HepG2 (cell line): ENCODE data around the gene POPDC2. TPM values are rescaled to one million over a fixed set of nuclear protein-coding genes. Genes with fewer than 3 reads are reported as not detected.

Source experiments
- ATAC-seq: fragments of 200-7000 bp; cut with Tn5 transposase; 3 replicates; pipeline ENCODE4 v1.9.1; 2020; ENCODE audit warnings: mild to moderate bottlenecking, moderate library complexity
- BruUV-seq: library from RNA; stranded (reverse); fragments of 400-500 nt; replicated peaks from 2 replicates; lab custom pipeline; 2021; lab: Mats Ljungman, UMichigan
- CTCF ChIA-PET: fragments of 300-600 bp; formaldehyde crosslinking; extraction: SDS; loops from one replicate; lab custom pipeline; 2021; ENCODE audit warnings: low total read pairs, inconsistent platforms, low intra/inter-chr PET ratio; lab: Yijun Ruan, JAX
- POLR2A ChIA-PET: fragments of 350-600 bp; sonication (Branson Sonifier 250); formaldehyde crosslinking; loops from one replicate; lab custom pipeline; 2020; ENCODE audit warnings: antibody characterized with exemption, inconsistent platforms; lab: Yijun Ruan, JAX
- DNase-seq: peaks from one replicate; pipeline ENCODE4 v3.0.0-alpha.2; 2015; ENCODE audit warnings: low spot score
- FAIRE-seq: peaks from 3 replicates; lab custom pipeline; 2011; peaks lifted over from hg19 to GRCh38; lab: Jason Lieb, UNC
- H2AFZ ChIP-seq: one replicate; pipeline ENCODE4 v1.6.1; 2011; ENCODE audit warnings: low read length, inconsistent platforms
- H3K27ac ChIP-seq: fragments of 300-600 bp; 3 replicates; pipeline ENCODE4 v1.8.0; 2011; ENCODE audit warnings: mixed run types, mild to moderate bottlenecking, mixed read lengths, low read length, inconsistent platforms; ENCODE audit not compliant: insufficient read depth; ENCODE audit errors: extremely low read length
- H3K27me3 ChIP-seq, 2 experiments: fragments of 200-600 bp in 1 of 2; 2 replicates in 1 of 2; 3 replicates in 1 of 2; pipeline versions ENCODE4 v1.6.0 to v1.8.0; 2011; ENCODE audit warnings: low read length in 2 of 2, mild to moderate bottlenecking in 2 of 2, moderate library complexity in 2 of 2, inconsistent platforms in 1 of 2; ENCODE audit not compliant: insufficient read depth in 2 of 2, control insufficient read depth in 1 of 2
- H3K36me3 ChIP-seq, 2 experiments: fragments of 200-600 bp in 1 of 2; replicated peaks in 1 of 2; 2 replicates in 1 of 2; 3 replicates in 1 of 2; pipeline versions ENCODE4 v1.5.1 to v1.8.0; 2011; ENCODE audit warnings: low read length in 2 of 2, inconsistent platforms in 1 of 2; ENCODE audit not compliant: insufficient read depth in 2 of 2, control insufficient read depth in 1 of 2
- H3K4me1 ChIP-seq: 2 replicates; pipeline ENCODE4 v1.5.1; 2012; ENCODE audit warnings: low read length, inconsistent platforms; ENCODE audit not compliant: insufficient read depth
- H3K4me2 ChIP-seq: 2 replicates; pipeline ENCODE4 v1.6.0; 2011; ENCODE audit warnings: low read depth, low read length, inconsistent platforms
- H3K4me3 ChIP-seq, 3 experiments: fragments of 200-600 bp in 1 of 3; sonication (generic), shearing (Covaris generic) in 1 of 3; replicated peaks in 1 of 3; 2 replicates each; pipeline ENCODE4 v1.5.1; 2011 to 2016; ENCODE audit warnings: low read length in 3 of 3, inconsistent platforms in 2 of 3, low read depth in 2 of 3, mild to moderate bottlenecking in 2 of 3, control low read depth in 1 of 3, mixed read lengths in 1 of 3; ENCODE audit not compliant: insufficient read depth in 1 of 3
- H3K79me2 ChIP-seq: one replicate; pipeline ENCODE4 v1.6.1; 2011; ENCODE audit warnings: low read length, inconsistent platforms; ENCODE audit not compliant: insufficient read depth
- H3K9ac ChIP-seq: 2 replicates; pipeline ENCODE4 v1.6.0; 2011; ENCODE audit warnings: mild to moderate bottlenecking, low read depth, low read length, inconsistent platforms; ENCODE audit not compliant: insufficient read depth
- H3K9me3 ChIP-seq: 2 replicates; pipeline ENCODE4 v1.5.1; 2012; ENCODE audit warnings: mild to moderate bottlenecking, low read length
- H4K20me1 ChIP-seq: 2 replicates; pipeline ENCODE4 v1.6.0; 2011; ENCODE audit warnings: inconsistent platforms, mild to moderate bottlenecking, low read length, moderate library complexity; ENCODE audit not compliant: insufficient read depth
- ASH2L ChIP-seq: fragments of 300-600, 200-600 bp; sonication (generic); IDR thresholded peaks from 2 replicates; pipeline ENCODE4 v1.7.0; 2017; ENCODE audit warnings: low read depth, mild to moderate bottlenecking, moderate library complexity, mixed read lengths, low read length; ENCODE audit not compliant: insufficient read length
- HNRNPLL ChIP-seq: fragments of 200-400 bp; formaldehyde crosslinking; IDR thresholded peaks from 2 replicates; pipeline ENCODE4 v1.6.1; 2017; ENCODE audit warnings: mild to moderate bottlenecking, low read depth, low read length; ENCODE audit not compliant: poor library complexity, severe bottlenecking
- JUND ChIP-seq: sonication (generic); formaldehyde crosslinking; IDR thresholded peaks from 2 replicates; pipeline ENCODE4 v1.8.0; 2022; ENCODE audit warnings: mild to moderate bottlenecking, missing genetic modification reagents
- MTA3 ChIP-seq: sonication (generic); formaldehyde crosslinking; IDR thresholded peaks from 2 replicates; pipeline ENCODE4 v1.4.0; 2020; ENCODE audit warnings: missing genetic modification reagents
- NCOA5 ChIP-seq: sonication (generic); formaldehyde crosslinking; IDR thresholded peaks from 2 replicates; pipeline ENCODE4 v1.4.0; 2020; ENCODE audit warnings: missing genetic modification reagents
- RBM22 ChIP-seq: fragments of 200-400 bp; formaldehyde crosslinking; optimal IDR thresholded peaks from 2 replicates; pipeline ENCODE3; 2017; ENCODE audit warnings: mild to moderate bottlenecking, low read length, moderate library complexity
- THAP8 ChIP-seq: sonication (generic); formaldehyde crosslinking; IDR thresholded peaks from 2 replicates; pipeline ENCODE4 v1.5.1; 2020; ENCODE audit warnings: missing genetic modification reagents, mild to moderate bottlenecking, borderline replicate concordance
- ZBTB34 ChIP-seq: sonication (generic); formaldehyde crosslinking; IDR thresholded peaks from 2 replicates; pipeline ENCODE4 v1.8.0; 2022; ENCODE audit warnings: mild to moderate bottlenecking, missing genetic modification reagents
- ZBTB42 ChIP-seq: sonication (generic); formaldehyde crosslinking; IDR thresholded peaks from 2 replicates; pipeline ENCODE4 v1.5.0; 2020; ENCODE audit warnings: mild to moderate bottlenecking, missing genetic modification reagents
- ZNF274 ChIP-seq: sonication (generic); formaldehyde crosslinking; IDR thresholded peaks from 2 replicates; pipeline ENCODE4 v1.5.1; 2020; ENCODE audit warnings: mild to moderate bottlenecking, missing genetic modification reagents
- ZNF34 ChIP-seq: sonication (generic); formaldehyde crosslinking; IDR thresholded peaks from 2 replicates; pipeline ENCODE4 v1.4.0; 2020; ENCODE audit warnings: mild to moderate bottlenecking, missing genetic modification reagents, borderline replicate concordance
- ZNF563 ChIP-seq: sonication (generic); formaldehyde crosslinking; IDR thresholded peaks from 2 replicates; pipeline ENCODE4 v1.8.0; 2022; ENCODE audit warnings: mild to moderate bottlenecking, moderate library complexity, missing genetic modification reagents
- ZNF800 ChIP-seq: sonication (generic); formaldehyde crosslinking; IDR thresholded peaks from 2 replicates; pipeline ENCODE4 v1.4.0; 2020; ENCODE audit warnings: missing genetic modification reagents
- ZSCAN25 ChIP-seq: sonication (generic); formaldehyde crosslinking; IDR thresholded peaks from 2 replicates; pipeline ENCODE4 v1.8.0; 2022; ENCODE audit warnings: mild to moderate bottlenecking, missing genetic modification reagents
- WGBS: methylation state at CpG from one replicate; pipeline ENCODE4 v1.1.6; 2017; ENCODE audit warnings: low lambda C conversion rate; 5-methylcytosine and 5-hydroxymethylcytosine counted together
- in situ Hi-C: cut with HindIII; loops from 2 replicates; pipeline ENCODE4 v1.10.0; 2017; ENCODE audit warnings: low pct_unique_long_range_greater_than_20kb; ENCODE audit not compliant: extremely low pct_ligation_motif_present
- intact Hi-C: fragments of 100-400 bp; cut with micrococcal nuclease; formaldehyde crosslinking; loops from one replicate; pipeline ENCODE4 v1.10.0; 2022; ENCODE audit not compliant: unreplicated experiment
- polyA plus RNA-seq, 8 experiments: library from polyadenylated mRNA; depleted of rRNA in 3 of 8; stranded (reverse) in 7 of 8; unstranded in 1 of 8; fragments of >200 nt; fragmentation: Illumina TruSeq in 4 of 8; extraction: Trizol in 4 of 8; gene quantifications; 2 replicates each; pipeline versions ENCODE4 v1.2.1 to v1.2.3, GENCODE V29; 2011 to 2016; ENCODE audit warnings: low read depth in 4 of 8, missing spikeins in 1 of 8, mixed read lengths in 1 of 8; ENCODE audit not compliant: insufficient read depth in 1 of 8
- total RNA-seq, 5 experiments: library from RNA; depleted of rRNA; stranded (reverse); fragments of >200 nt; fragmentation: Illumina TruSeq; extraction: Trizol; gene quantifications; 2 replicates each; pipeline ENCODE4 v1.2.3, GENCODE V29; 2016; ENCODE audit warnings: low read depth in 1 of 5

Gene POPDC2
- total and polyA plus RNA-seq, 2 of the 13 experiments (the other 11 are each of a cell fraction or from before 2014, with no cell fraction given), result 0.18 to 0.58 TPM

GRCh38 chr3:119675188-119675874 is 14.9 kb upstream of the POPDC2 start:
- no TSS peak for BruUV-seq
- 96% methylated on average over 5 of the region's 5 CpGs for WGBS
- no peak overlapping the region for H2AFZ ChIP-seq
- no peak overlapping the region for H3K27ac ChIP-seq
- peak overlapping the region; percentile 90 for H3K4me2 ChIP-seq
- no peaks in the 10 kb centered on the region; a peak in 1 of 5 replicates for H3K27me3 ChIP-seq
- ATAC-seq (no peak), FAIRE-seq (no peak), DNase-seq (no peak)
- H3K4me3 ChIP-seq, result no peak overlapping the region; a peak in 1 of 6 replicates
- H3K79me2 ChIP-seq, result peaks cover 4% of the 10 kb centered on the region
- H3K9me3 ChIP-seq, result no peaks in the 10 kb centered on the region
- H4K20me1 ChIP-seq, result no peaks in the 10 kb centered on the region
- no peak overlapping the region for H3K9ac ChIP-seq
- in situ Hi-C loops (loop anchor here (25.0 kb wide), 3 partner anchors 263 to 788 kb away; partner anchors contain the start of gene TEX55), intact Hi-C loops (loop anchor here (1.0 kb wide), 1 partner anchor 434 kb away; no protein-coding TSS in a partner anchor)
- CTCF ChIA-PET, result no interaction called here
- TF ChIP-seq JUND (no peak), ZNF800 (CRISPR knock-in tag) (no peak)
- peaks cover 16% of the 10 kb centered on the region for H3K4me1 ChIP-seq
- H3K36me3 ChIP-seq, result peaks cover 4 to 27% of the 10 kb centered on the region in 2 experiments; a peak in 4 of 5 replicates
- POLR2A ChIA-PET, result interaction anchor here (1.1 to 1.5 kb wide), 2 partner anchors 31 to 120 kb away, joined by 3 read pairs; no protein-coding TSS in a partner anchor

- Histone ChIP-seq H3K4me1 (peaks cover 16% of the 10 kb centered on the region), H3K9ac (no peak overlapping the region), H3K4me3 (no peak overlapping the region), H3K27me3 (no peaks in the 10 kb centered on the region; a peak in 1 of 5 replicates), H2AFZ (no peak overlapping the region), H3K79me2 (peaks cover 4% of the 10 kb centered on the region), H4K20me1 (no peaks in the 10 kb centered on the region), H3K27ac (no peak overlapping the region), H3K4me2 (no peak overlapping the region), H3K36me3 (peaks cover 4 to 27% of the 10 kb centered on the region in 2 experiments; a peak in 4 of 5 replicates), H3K9me3 (no peaks in the 10 kb centered on the region)
- WGBS, result 100% methylated on average over 5 of the region's 18 CpGs
- BruUV-seq, result no TSS peak
- ChIA-PET POLR2A (no interaction called here), CTCF (no interaction called here)
- in situ Hi-C loops, result no loop called here
- ATAC-seq (no peak), FAIRE-seq (no peak), DNase-seq (no peak)
- intact Hi-C loops, result no loop called here
- no peak for TF ChIP-seq HNRNPLL
- TF ChIP-seq ASH2L, result no peak
- no peak for TF ChIP-seq ZNF563 (CRISPR knock-in tag)
- TF ChIP-seq ZSCAN25 (CRISPR knock-in tag), result no peak
- no peak for TF ChIP-seq NCOA5 (CRISPR knock-in tag)
- TF ChIP-seq MTA3 (CRISPR knock-in tag), result no peak
- no peak for TF ChIP-seq ZNF34 (CRISPR knock-in tag)
- TF ChIP-seq THAP8 (CRISPR knock-in tag), result no peak
- no peak for TF ChIP-seq ZBTB42 (CRISPR knock-in tag)
- TF ChIP-seq RBM22, result no peak
- TF ChIP-seq ZBTB34 (CRISPR knock-in tag), result no peak
- TF ChIP-seq ZNF274 (CRISPR knock-in tag), result no peak
These were observed 13.5 kb upstream of the POPDC2 start for GRCh38 chr3:119673875-119674274.
